G401 (cell line): ENCODE results near the gene MPPE1. TPM values are rescaled to one million over a fixed set of nuclear protein-coding genes. Genes with fewer than 3 reads are reported as not detected.
A peak's percentile ranks its signal among the peaks of the same experiment; 100 is the strongest.
"Not testable (repeated sequence)": the region's sequence is repeated elsewhere in the genome, so short reads cannot be mapped to it uniquely, and the experiment has no call there.

Source experiments
- DNase-seq: peaks from one replicate; pipeline ENCODE4 v3.0.0-alpha.2; 2015; ENCODE audit warnings: low spot score
- in situ Hi-C: cut with HindIII; loops from 2 replicates; pipeline ENCODE4 v1.10.0; 2016; ENCODE audit warnings: low sequenced_read_pairs, mixed read lengths
- total RNA-seq: library from RNA; depleted of rRNA; stranded (reverse); fragments of >200 nt; shearing (Covaris generic); gene quantifications from 2 replicates; pipeline ENCODE4 v1.2.3, GENCODE V29; 2014

MPPE1 gene
- total RNA-seq, 1 experiment from 2014 or later = 21.3 TPM

GRCh38 chr18:11862468-11863137 is 45.5 kb downstream of the MPPE1 start:
- DNase-seq = no peak
- in situ Hi-C loops = no loop called here

GRCh38 chr18:11861583-11862288 is 46.4 kb downstream of the MPPE1 start:
- no peak for DNase-seq
- in situ Hi-C loops = no loop called here

- no peak for DNase-seq
- in situ Hi-C loops = no loop called here
These were observed 47.3 kb downstream of the MPPE1 start for GRCh38 chr18:11860594-11861450.

- DNase-seq = no peak
- in situ Hi-C loops = no loop called here
These were observed 48.2 kb downstream of the MPPE1 start for GRCh38 chr18:11859903-11860407.

DNA sequence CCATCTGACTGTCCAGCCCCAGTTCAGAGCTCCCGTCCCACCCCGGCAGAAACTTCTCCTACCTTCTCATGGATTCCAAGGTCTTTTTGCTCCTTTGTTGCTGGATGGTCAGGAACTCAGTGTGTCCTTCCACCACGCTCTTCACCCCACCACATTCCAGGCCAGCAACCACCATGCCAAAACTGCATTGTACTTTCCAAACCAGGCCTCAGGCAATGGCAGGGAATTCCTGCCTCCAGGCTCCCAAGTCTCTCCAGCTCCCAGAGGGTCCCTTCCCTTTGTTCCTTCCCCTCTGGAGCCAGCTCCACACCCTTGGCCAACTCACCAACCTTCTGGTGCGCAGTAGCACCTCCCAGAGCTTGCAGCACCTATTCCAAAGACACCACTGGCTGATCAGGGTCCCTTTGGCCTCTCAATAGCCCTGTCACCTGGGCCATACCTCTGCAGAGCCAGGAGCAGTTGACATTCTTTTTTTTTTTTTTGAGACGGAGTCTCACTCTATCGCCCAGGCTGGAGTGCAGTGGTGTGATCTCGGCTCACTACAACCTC is 48.8 kb downstream of the MPPE1 start:
- in situ Hi-C loops = no loop called here
- DNase-seq = no peak

DNA sequence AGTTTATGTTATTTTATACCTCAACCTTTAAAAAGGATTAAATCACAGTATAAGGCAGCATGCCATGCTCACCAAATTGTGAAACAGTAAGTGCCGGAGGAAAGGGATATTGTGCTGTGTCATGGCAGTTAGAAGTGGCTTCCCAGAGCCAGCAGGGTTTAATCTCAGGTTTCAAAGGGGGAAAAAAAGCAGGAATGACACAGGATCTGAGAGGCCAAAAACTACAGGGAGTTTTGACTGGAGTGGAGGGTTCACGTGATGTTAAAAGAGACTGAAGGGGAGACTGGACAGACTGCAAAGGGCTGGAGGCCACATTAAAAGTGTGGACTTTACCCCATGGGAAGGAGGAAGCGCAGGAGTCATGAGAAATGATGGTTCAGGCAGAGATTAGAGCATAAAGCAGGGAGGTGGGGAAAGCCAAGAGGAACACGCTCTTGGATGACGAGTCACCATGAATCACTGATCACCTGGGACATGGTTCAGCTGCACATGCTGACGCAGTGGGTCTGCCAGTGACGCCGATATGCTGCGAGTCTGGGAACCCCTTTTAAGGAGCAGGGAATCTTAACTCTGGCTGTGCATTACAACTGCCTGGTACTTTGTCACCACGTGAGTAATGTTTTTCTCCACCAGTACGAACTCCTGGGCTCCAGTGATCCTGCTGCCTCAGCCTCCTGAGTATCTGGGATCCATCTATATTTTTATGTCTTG is 50.8 kb downstream of the MPPE1 start:
- DNase-seq = peak; percentile 33

DNA sequence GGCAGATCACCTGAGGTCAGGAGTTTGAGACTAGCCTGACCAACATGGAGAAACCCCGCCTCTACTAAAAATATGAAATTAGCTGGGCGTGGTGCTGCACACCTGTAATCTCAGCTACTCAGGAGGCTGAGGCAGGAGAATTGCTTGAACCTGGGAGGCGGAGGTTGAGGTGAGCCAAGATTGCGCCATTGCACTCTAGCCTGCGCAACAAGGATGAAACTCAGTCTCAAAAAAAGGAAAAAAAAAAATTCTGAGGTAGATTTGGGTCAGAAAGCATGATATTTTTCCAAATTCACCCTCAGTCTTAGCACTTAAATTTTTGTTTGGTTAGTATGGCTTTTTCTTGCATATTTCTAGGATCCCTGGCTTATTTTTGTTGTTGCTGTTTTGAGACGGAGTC is 53.6 kb downstream of the MPPE1 start:
- DNase-seq, in situ Hi-C loops: not testable (repeated sequence)

More for the DNA sequence above, 50.8 kb downstream of the MPPE1 start:
- in situ Hi-C loops = no loop called here

- in situ Hi-C loops = no loop called here
- DNase-seq = no peak
These were observed 56.2 kb downstream of the MPPE1 start for GRCh38 chr18:11851806-11852337.

DNA sequence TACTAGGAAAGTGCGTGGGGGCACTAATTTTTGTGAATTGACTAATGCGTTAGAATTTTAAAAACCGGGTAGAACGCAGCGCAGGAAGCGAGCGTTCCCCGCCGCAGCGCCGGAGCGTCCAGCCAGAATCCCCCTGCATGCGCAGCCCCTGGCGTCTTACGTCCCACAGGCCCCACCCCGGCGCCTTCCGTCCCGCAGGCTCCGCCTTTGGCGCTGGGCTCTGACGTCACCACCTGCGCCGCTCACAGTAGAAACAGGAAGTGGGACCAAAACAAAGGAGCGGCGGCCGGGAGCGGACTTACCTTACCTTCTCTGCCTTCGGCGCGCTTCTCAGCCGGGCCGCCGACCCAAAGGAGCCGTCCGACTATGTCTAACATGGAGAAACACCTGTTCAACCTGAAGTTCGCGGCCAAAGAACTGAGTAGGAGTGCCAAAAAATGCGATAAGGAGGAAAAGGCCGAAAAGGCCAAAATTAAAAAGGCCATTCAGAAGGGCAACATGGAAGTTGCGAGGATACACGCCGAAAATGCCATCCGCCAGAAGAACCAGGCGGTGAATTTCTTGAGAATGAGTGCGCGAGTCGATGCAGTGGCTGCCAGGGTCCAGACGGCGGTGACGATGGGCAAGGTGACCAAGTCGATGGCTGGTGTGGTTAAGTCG is 56.8 kb downstream of the MPPE1 start, which contains the start of gene CHMP1B:
Gene CHMP1B, plus strand, starts transcription at position 268 of the 660 bp plus-strand sequence. Its CDS starts 99 bp downstream, at position 367.
- DNase-seq = peak; percentile 97
- in situ Hi-C loops = no loop called here

DNA sequence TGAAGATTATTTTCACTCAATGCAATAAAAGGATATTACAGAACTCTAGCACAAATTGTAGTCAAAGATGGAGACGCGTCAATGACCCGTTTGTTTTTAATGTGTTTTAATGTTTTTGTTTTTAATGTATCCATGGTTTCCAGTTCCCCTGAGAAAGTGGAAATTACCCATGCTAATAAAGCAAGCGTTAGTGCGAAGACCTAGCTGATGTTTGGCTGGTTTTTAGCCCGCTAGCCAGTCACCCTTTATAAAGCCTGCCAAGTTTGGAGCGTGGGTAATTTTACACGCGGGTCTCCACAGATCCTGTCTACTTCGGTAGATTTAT is 57.3 kb downstream of the MPPE1 start:
- DNase-seq = no peak
- in situ Hi-C loops = no loop called here

GRCh38 chr18:11849841-11850634 is 58.1 kb downstream of the MPPE1 start:
- in situ Hi-C loops = no loop called here
- peak; percentile 81 for DNase-seq

GRCh38 chr18:11849279-11849678 is 58.8 kb downstream of the MPPE1 start:
- no peak for DNase-seq
- in situ Hi-C loops = no loop called here

DNA sequence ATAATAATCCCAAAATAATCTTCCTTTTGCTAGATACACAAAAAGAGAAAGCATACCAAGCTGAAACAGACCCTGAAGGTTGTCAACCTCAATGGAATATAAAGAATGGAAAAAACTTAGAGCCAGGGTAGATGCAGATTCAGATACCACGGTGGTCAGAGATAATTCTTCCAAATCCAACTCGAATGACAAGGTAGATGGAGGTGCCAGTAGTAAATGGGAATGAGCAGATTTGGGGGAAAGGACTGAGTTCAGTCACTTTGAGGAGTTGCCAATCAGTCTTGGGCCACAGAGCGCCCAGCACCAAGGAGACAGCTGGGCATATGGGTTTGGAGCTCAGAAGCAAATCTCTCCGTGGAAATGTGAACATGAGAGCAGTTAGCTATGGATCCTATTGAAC is 60.3 kb downstream of the MPPE1 start:
- DNase-seq = no peak
- in situ Hi-C loops = no loop called here

DNA sequence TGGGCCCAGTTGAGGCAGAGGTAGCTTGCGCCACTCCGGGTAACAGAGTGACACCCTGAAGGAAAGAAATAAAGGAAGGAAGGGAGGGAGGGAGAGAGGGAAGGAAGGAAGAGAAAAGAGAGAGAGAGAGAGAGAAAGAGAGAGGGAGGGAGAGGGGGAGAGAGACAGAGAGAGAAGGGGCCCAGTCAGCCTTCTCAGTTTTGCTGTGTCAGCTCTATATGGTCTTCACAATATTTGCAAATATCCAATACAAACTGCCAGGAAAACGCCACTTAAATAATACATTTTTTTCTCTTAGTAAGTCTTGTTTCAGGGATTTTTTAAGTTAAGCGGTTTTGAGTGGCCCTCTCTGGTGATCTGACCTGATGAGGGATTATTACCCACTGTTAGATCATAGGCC is 62.5 kb downstream of the MPPE1 start:
- in situ Hi-C loops = no loop called here
- DNase-seq = no peak

- no peak for DNase-seq
- in situ Hi-C loops = no loop called here
These were observed 63.7 kb downstream of the MPPE1 start for GRCh38 chr18:11844436-11844835.

GRCh38 chr18:11842562-11842961 is 65.6 kb downstream of the MPPE1 start:
- no peak for DNase-seq
- in situ Hi-C loops = no loop called here

GRCh38 chr18:11840493-11840892 is 67.6 kb downstream of the MPPE1 start:
- in situ Hi-C loops = no loop called here
- no peak for DNase-seq
